Liver (tissue), 9 donors: Measurements from ENCODE around the gene HBP1. TPM values are rescaled to one million over a fixed set of nuclear protein-coding genes. Genes with fewer than 3 reads are reported as not detected.

ENCODE experiments used
- DNase-seq: peaks from one replicate; pipeline ENCODE4 v3.0.0-alpha.2; 2017; ENCODE audit warnings: low spot score
- H3K27ac ChIP-seq, 2 donors: one replicate each; pipeline ENCODE4 v1.7.0; 2013; ENCODE audit warnings: inconsistent platforms in 2 of 2, low read length in 2 of 2, control low read depth in 1 of 2, low read depth in 1 of 2, mild to moderate bottlenecking in 1 of 2
- H3K27me3 ChIP-seq, 4 donors: one replicate each; pipeline versions ENCODE4 v1.6.1 to v1.7.0; 2013; ENCODE audit warnings: low read length in 3 of 4, inconsistent platforms in 1 of 4, mild to moderate bottlenecking in 1 of 4, moderate library complexity in 1 of 4; ENCODE audit not compliant: control insufficient read depth in 4 of 4, insufficient read depth in 4 of 4
- H3K36me3 ChIP-seq, 4 donors: one replicate each; pipeline versions ENCODE4 v1.6.1 to v1.7.0; 2013; ENCODE audit warnings: low read length in 3 of 4, mild to moderate bottlenecking in 3 of 4, low read depth in 1 of 4, moderate library complexity in 1 of 4; ENCODE audit not compliant: control insufficient read depth in 4 of 4, insufficient read depth in 3 of 4
- H3K4me1 ChIP-seq, 4 donors: one replicate each; pipeline versions ENCODE4 v1.6.1 to v1.7.0; 2013; ENCODE audit warnings: low read length in 3 of 4, mild to moderate bottlenecking in 3 of 4, moderate library complexity in 1 of 4; ENCODE audit not compliant: control insufficient read depth in 4 of 4, insufficient read depth in 4 of 4
- H3K4me3 ChIP-seq, 3 donors: one replicate each; pipeline versions ENCODE4 v1.6.1 to v1.7.0; 2013; ENCODE audit warnings: low read length in 3 of 3, control low read depth in 1 of 3, low read depth in 1 of 3, mild to moderate bottlenecking in 1 of 3
- H3K9ac ChIP-seq, 2 donors: one replicate each; pipeline ENCODE4 v1.7.0; 2013; ENCODE audit warnings: low read length in 2 of 2, mild to moderate bottlenecking in 2 of 2, moderate library complexity in 2 of 2, control low read depth in 1 of 2, low read depth in 1 of 2
- H3K9me3 ChIP-seq, 4 donors: one replicate each; pipeline versions ENCODE4 v1.6.1 to v1.7.0; 2013; ENCODE audit warnings: low read length in 3 of 4; ENCODE audit not compliant: control insufficient read depth in 4 of 4
- EGR1 ChIP-seq, 2 donors: IDR thresholded peaks; 2 replicates each; pipeline ENCODE4 v1.6.1; 2016 to 2018; ENCODE audit warnings: antibody characterized with exemption in 2 of 2, low read depth in 2 of 2
- FOXA1 ChIP-seq: IDR thresholded peaks from 2 replicates; pipeline ENCODE4 v1.6.1; 2016; ENCODE audit warnings: antibody characterized with exemption
- FOXA2 ChIP-seq: IDR thresholded peaks from 2 replicates; pipeline ENCODE4 v1.6.1; 2016; ENCODE audit warnings: antibody characterized with exemption
- GABPA ChIP-seq, 2 donors: IDR thresholded peaks in 1 of 2; conservative IDR thresholded peaks in 1 of 2; 2 replicates each; pipeline ENCODE4 v1.6.1; 2016; ENCODE audit warnings: antibody characterized with exemption in 2 of 2, mild to moderate bottlenecking in 1 of 2, moderate library complexity in 1 of 2
- HNF4A ChIP-seq, 2 donors: conservative IDR thresholded peaks; 2 replicates each; pipeline ENCODE4 v1.6.1; 2016; ENCODE audit warnings: antibody characterized with exemption in 2 of 2, mild to moderate bottlenecking in 2 of 2
- HNF4G ChIP-seq: IDR thresholded peaks from 2 replicates; pipeline ENCODE4 v1.6.1; 2016; ENCODE audit warnings: antibody characterized with exemption
- JUND ChIP-seq, 2 donors: IDR thresholded peaks; 2 replicates each; pipeline ENCODE4 v1.6.1; 2016; ENCODE audit warnings: antibody characterized with exemption in 2 of 2
- MAX ChIP-seq: IDR thresholded peaks from 2 replicates; pipeline ENCODE4 v1.6.1; 2016; ENCODE audit warnings: antibody characterized with exemption
- NR2F2 ChIP-seq: IDR thresholded peaks from 2 replicates; pipeline ENCODE4 v1.6.1; 2016; ENCODE audit warnings: antibody characterized with exemption
- RAD21 ChIP-seq, 2 donors: IDR thresholded peaks; 2 replicates each; pipeline ENCODE4 v1.6.1; 2016; ENCODE audit warnings: antibody characterized with exemption in 2 of 2, mild to moderate bottlenecking in 2 of 2
- RXRA ChIP-seq, 2 donors: IDR thresholded peaks; 2 replicates each; pipeline ENCODE4 v1.6.1; 2017 to 2018; ENCODE audit warnings: antibody characterized with exemption in 2 of 2, mild to moderate bottlenecking in 1 of 2
- SP1 ChIP-seq: IDR thresholded peaks from 2 replicates; pipeline ENCODE4 v1.6.1; 2018; ENCODE audit warnings: antibody characterized with exemption, mild to moderate bottlenecking
- TAF1 ChIP-seq: conservative IDR thresholded peaks from 2 replicates; pipeline ENCODE4 v1.6.1; 2016; ENCODE audit warnings: antibody characterized with exemption, mild to moderate bottlenecking
- YY1 ChIP-seq: IDR thresholded peaks from 2 replicates; pipeline ENCODE4 v1.6.1; 2016; ENCODE audit warnings: antibody characterized with exemption, mild to moderate bottlenecking
- ZBTB33 ChIP-seq: IDR thresholded peaks from 2 replicates; pipeline ENCODE4 v1.6.1; 2016; ENCODE audit warnings: antibody characterized with exemption
- WGBS: extraction: QIAGEN DNeasy Blood & Tissue Kit; methylation state at CpG from one replicate; pipeline ENCODE4 v1.1.7; 2013; 5-methylcytosine and 5-hydroxymethylcytosine counted together
- polyA plus RNA-seq, 2 donors: library from polyadenylated mRNA; stranded (reverse) in 1 of 2; unstranded in 1 of 2; fragments of 200-250 nt in 1 of 2; fragments of >200 nt in 1 of 2; fragmentation: Nextera tagmentation in 1 of 2; extraction: Ambion mirVana in 1 of 2; gene quantifications; one replicate each; pipeline versions ENCODE4 v1.2.1 to v1.2.3, GENCODE V29; 2013 to 2015
- total RNA-seq, 2 donors: library from RNA; depleted of rRNA; stranded (reverse); fragments of >200 nt; gene quantifications; one replicate each; pipeline ENCODE4 v1.2.3, GENCODE V29; 2014
- TF ChIP-seq, protein P1 (sequence below): IDR thresholded peaks from 2 replicates; pipeline ENCODE4 v1.6.1; 2016; ENCODE audit warnings: antibody characterized with exemption
- TF ChIP-seq, protein P2 (sequence below): fragments of 150-350 bp; IDR thresholded peaks from 2 replicates; pipeline ENCODE4 v1.5.1; 2017; ENCODE audit warnings: improper control_type of control experiment, low read depth, low read length; ENCODE audit not compliant: missing input control
- TF ChIP-seq, protein P3 (sequence below): IDR thresholded peaks from 2 replicates; pipeline ENCODE4 v1.6.1; 2016; ENCODE audit warnings: antibody characterized with exemption, mild to moderate bottlenecking
- donor health status: healthy.
- donor health status: healthy.
- donor health status: healthy.
- donor health status: healthy.
- donor health status: healthy.

HBP1 gene
- total and polyA plus RNA-seq, 4 donors, result 24.6 to 67.9 (median 48.1) TPM

GRCh38 chr7:107194052-107194451 lies 25.2 kb downstream of the HBP1 start:
- H3K9ac ChIP-seq, result no peak overlapping the region
- H3K4me1 ChIP-seq, result no peaks in the 10 kb centered on the region
- H3K27me3 ChIP-seq, result no peaks in the 10 kb centered on the region
- DNase-seq, result no peak
- H3K4me3 ChIP-seq, result no peak overlapping the region
- H3K27ac ChIP-seq, result no peak overlapping the region
- 82% methylated on average over 1 of the region's 1 CpG for WGBS
- H3K36me3 ChIP-seq, result peaks cover 9 to 68% (median 56%) of the 10 kb centered on the region in 4 donors
- H3K9me3 ChIP-seq, result no peaks in the 10 kb centered on the region
- TF ChIP-seq HNF4A (conservative IDR thresholded peaks at IDR 0.05), result no peak
- TF ChIP-seq RXRA (IDR thresholded peaks at IDR 0.05), result no peak
- TF ChIP-seq FOXA1, result no peak
- no peak for TF ChIP-seq TAF1
- TF ChIP-seq JUND (IDR thresholded peaks at IDR 0.05), result no peak
- no peak for TF ChIP-seq HNF4G
- TF ChIP-seq MAX, result no peak
- no peak for TF ChIP-seq RAD21 (IDR thresholded peaks at IDR 0.05)
- TF ChIP-seq, protein P1, sequence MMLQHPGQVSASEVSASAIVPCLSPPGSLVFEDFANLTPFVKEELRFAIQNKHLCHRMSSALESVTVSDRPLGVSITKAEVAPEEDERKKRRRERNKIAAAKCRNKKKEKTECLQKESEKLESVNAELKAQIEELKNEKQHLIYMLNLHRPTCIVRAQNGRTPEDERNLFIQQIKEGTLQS, result no peak
- TF ChIP-seq FOXA2, result no peak
- no peak for TF ChIP-seq NR2F2
- TF ChIP-seq YY1, result no peak
- TF ChIP-seq, protein P2, sequence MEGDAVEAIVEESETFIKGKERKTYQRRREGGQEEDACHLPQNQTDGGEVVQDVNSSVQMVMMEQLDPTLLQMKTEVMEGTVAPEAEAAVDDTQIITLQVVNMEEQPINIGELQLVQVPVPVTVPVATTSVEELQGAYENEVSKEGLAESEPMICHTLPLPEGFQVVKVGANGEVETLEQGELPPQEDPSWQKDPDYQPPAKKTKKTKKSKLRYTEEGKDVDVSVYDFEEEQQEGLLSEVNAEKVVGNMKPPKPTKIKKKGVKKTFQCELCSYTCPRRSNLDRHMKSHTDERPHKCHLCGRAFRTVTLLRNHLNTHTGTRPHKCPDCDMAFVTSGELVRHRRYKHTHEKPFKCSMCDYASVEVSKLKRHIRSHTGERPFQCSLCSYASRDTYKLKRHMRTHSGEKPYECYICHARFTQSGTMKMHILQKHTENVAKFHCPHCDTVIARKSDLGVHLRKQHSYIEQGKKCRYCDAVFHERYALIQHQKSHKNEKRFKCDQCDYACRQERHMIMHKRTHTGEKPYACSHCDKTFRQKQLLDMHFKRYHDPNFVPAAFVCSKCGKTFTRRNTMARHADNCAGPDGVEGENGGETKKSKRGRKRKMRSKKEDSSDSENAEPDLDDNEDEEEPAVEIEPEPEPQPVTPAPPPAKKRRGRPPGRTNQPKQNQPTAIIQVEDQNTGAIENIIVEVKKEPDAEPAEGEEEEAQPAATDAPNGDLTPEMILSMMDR, result no peak
- TF ChIP-seq, protein P3, sequence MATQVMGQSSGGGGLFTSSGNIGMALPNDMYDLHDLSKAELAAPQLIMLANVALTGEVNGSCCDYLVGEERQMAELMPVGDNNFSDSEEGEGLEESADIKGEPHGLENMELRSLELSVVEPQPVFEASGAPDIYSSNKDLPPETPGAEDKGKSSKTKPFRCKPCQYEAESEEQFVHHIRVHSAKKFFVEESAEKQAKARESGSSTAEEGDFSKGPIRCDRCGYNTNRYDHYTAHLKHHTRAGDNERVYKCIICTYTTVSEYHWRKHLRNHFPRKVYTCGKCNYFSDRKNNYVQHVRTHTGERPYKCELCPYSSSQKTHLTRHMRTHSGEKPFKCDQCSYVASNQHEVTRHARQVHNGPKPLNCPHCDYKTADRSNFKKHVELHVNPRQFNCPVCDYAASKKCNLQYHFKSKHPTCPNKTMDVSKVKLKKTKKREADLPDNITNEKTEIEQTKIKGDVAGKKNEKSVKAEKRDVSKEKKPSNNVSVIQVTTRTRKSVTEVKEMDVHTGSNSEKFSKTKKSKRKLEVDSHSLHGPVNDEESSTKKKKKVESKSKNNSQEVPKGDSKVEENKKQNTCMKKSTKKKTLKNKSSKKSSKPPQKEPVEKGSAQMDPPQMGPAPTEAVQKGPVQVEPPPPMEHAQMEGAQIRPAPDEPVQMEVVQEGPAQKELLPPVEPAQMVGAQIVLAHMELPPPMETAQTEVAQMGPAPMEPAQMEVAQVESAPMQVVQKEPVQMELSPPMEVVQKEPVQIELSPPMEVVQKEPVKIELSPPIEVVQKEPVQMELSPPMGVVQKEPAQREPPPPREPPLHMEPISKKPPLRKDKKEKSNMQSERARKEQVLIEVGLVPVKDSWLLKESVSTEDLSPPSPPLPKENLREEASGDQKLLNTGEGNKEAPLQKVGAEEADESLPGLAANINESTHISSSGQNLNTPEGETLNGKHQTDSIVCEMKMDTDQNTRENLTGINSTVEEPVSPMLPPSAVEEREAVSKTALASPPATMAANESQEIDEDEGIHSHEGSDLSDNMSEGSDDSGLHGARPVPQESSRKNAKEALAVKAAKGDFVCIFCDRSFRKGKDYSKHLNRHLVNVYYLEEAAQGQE, result no peak
- no peak for TF ChIP-seq EGR1 (IDR thresholded peaks at IDR 0.05; ENCODE audit: low read depth in 2 of 2)

DNA sequence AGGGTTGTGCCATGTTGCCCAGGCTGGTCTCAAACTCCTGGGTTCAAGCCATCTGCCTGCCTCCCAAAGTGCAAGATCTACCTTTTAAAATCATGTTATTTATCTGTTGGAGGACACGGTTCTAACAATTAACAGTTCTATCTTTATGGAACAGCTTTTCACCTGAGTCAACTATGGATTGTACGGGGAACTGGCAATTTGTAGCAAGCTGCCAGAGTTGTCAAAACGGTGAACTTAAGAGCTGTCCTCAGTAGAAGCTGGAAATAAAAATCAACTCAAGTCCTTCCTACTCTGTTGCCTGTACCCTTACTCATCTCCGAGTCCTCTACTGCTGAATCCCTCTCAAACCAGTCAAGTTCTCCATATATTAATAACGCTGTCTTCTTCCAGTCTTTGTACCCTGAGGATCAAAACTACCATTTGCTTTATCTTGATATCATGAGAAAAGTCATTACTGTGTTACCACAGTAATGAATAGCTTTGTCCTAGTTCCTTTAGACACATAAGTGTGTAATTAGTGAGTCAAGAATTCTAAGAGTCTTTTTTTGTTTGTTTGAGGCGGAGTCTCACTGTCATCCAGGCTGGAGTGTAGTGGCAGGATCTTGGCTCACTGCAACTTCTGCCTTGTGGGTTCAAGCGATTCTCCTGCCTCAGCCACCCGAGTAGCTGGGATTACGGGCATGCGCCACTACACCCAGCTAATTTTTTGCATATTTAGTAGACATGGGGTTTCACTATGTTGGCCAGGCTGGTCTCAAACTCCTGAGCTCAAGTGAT lies 28.2 kb downstream of the HBP1 start:
- H3K4me1 ChIP-seq, result no peaks in the 10 kb centered on the region
- H3K27ac ChIP-seq, result no peak overlapping the region
- TF ChIP-seq SP1 (no peak), GABPA (IDR thresholded peaks at IDR 0.05 in 1 of 2, conservative IDR thresholded peaks at IDR 0.05 in 1 of 2) (no peak), RXRA (IDR thresholded peaks at IDR 0.05) (no peak), MAX (no peak), TAF1 (no peak), EGR1 (IDR thresholded peaks at IDR 0.05; ENCODE audit: low read depth in 2 of 2) (no peak), ZBTB33 (no peak), NR2F2 (no peak), FOXA1 (no peak), JUND (IDR thresholded peaks at IDR 0.05) (no peak), FOXA2 (no peak)
- TF ChIP-seq, protein P2, result no peak

More for the DNA sequence above, 28.2 kb downstream of the HBP1 start:
- no peak overlapping the region for H3K9ac ChIP-seq
- no peaks in the 10 kb centered on the region for H3K9me3 ChIP-seq
- H3K27me3 ChIP-seq, result no peaks in the 10 kb centered on the region
- 97% methylated on average over 10 of the region's 10 CpGs for WGBS
- DNase-seq, result no peak
- no peak overlapping the region for H3K4me3 ChIP-seq
- peaks cover 8 to 66% (median 52%) of the 10 kb centered on the region in 4 donors for H3K36me3 ChIP-seq
